NOMO-1 treated with DMSO at 0.1 percent for 48 hours (cell line): Measurements from ENCODE around the gene BTBD18.
A peak's percentile ranks its signal among the peaks of the same experiment; 100 is the strongest.

Experiments
- DNase-seq: peaks from one replicate; lab custom pipeline; 2025; ENCODE audit not compliant: unreplicated experiment; lab: John Stamatoyannopoulos, UW

The BTBD18 gene

GRCh38 chr11:57751676-57752253, at the start of gene BTBD18:
TSS of gene BTBD18 (minus strand) at chr11:57751819. CDS start at chr11:57751188, 631 bp downstream.
- no peak for DNase-seq

- no peak for DNase-seq
Observed at GRCh38 chr11:57801183-57801485, 49.5 kb upstream of the BTBD18 start.

GRCh38 chr11:57800444-57801182, 49.0 kb upstream of the BTBD18 start:
- peak; percentile 81 for DNase-seq

GRCh38 chr11:57798905-57799559, 47.4 kb upstream of the BTBD18 start:
- DNase-seq = peak; percentile 1

GRCh38 chr11:57793351-57794115, 41.9 kb upstream of the BTBD18 start:
- DNase-seq = no peak

GRCh38 chr11:57792870-57793269, 41.3 kb upstream of the BTBD18 start:
- DNase-seq = peak; percentile 73

GRCh38 chr11:57792060-57792541, 40.5 kb upstream of the BTBD18 start:
- peak; percentile 96 for DNase-seq

GRCh38 chr11:57791321-57792059, 39.9 kb upstream of the BTBD18 start:
- peak; percentile 16 for DNase-seq

- DNase-seq = no peak
Observed at GRCh38 chr11:57788703-57789088, 37.1 kb upstream of the BTBD18 start.

- DNase-seq = peak; percentile 83
Observed at GRCh38 chr11:57787920-57788702, 36.5 kb upstream of the BTBD18 start.

- no peak for DNase-seq
Observed at GRCh38 chr11:57787006-57787604, 35.5 kb upstream of the BTBD18 start.

- no peak for DNase-seq
Observed at GRCh38 chr11:57786436-57786835, 34.8 kb upstream of the BTBD18 start.

GRCh38 chr11:57785072-57785471, 33.5 kb upstream of the BTBD18 start:
- DNase-seq = peak; percentile 48

- DNase-seq = no peak
Observed at GRCh38 chr11:57781529-57781943, 29.9 kb upstream of the BTBD18 start.

- no peak for DNase-seq
Observed at GRCh38 chr11:57779276-57779675, 27.7 kb upstream of the BTBD18 start.

GRCh38 chr11:57778318-57779037, 26.9 kb upstream of the BTBD18 start:
- no peak for DNase-seq

- DNase-seq = no peak
Observed at GRCh38 chr11:57777969-57778317, 26.3 kb upstream of the BTBD18 start.

- no peak for DNase-seq
Observed at GRCh38 chr11:57776577-57777210, 25.1 kb upstream of the BTBD18 start.
